Hematopoietic multipotent progenitor cell treated with erythropoietin and hydrocortisone succinate and interleukin-3 and kit ligand, for 4 days (in vitro differentiated cells): Measurements from ENCODE around the gene IL23R.
A peak's percentile ranks its signal among the peaks of the same experiment; 100 is the strongest.

ENCODE experiments used
- DNase-seq: peaks from one replicate; pipeline ENCODE4 v3.0.0-alpha.2; 2015

The IL23R gene

DNA sequence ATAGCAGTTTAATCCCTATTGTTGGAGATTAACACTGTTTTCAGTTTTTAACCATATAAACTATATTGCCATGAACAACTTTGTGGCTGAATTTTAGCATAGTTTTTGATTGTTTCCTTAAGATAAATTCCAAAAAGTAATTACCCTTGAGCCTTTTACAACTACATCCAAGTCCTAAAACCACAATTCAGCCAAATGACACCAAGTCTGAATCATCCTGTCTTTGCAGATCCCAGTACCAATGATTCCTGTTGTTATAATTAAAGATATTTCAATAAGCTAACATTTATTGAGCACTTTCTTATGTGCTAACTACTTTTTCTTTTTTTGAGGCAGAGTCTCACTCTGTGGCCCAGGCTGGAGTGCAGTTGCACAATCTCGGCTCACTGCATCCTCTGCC is 35.6 kb downstream of the IL23R start:
- no peak for DNase-seq

- no peak for DNase-seq
Observed at GRCh38 chr1:67204298-67204980, 38.2 kb downstream of the IL23R start.

DNA sequence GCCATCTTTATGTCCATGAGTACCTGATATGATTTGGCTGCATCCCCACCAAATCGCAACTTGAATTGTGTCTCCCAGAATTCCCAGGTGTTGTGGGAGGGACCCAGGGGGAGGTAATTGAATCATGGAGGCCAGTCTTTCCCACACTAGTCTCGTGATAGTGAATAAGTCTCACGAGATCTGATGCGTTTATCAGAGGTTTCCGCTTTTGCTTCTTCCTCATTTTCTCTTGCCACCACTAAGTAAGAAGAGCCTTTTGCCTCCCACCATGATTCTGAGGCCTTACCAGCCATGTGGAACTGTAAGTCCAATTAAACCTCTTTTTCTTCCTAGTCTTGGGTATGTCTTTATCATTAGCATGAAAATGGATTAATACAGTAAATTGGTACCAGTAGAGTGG is 41.1 kb downstream of the IL23R start:
- DNase-seq: peak; percentile 15

DNA sequence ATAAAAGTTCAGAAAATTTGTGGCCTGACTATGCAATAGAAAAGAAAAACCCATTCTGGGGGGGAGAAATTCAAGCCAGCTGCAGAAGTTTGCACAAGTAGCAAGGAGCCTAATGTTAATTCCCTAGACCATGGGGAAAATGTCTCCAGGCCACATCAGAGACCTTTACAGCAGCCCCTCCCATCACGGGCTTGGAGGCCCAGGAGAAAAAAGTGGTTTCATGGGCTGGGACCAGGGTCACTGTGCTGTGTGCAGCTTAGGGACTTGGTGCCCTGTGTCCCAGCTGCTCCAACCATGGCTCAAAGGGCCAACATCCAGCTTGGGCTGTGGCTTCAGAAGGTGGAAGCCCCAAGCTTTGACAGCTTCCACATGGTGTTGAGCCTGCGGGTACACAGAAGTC is 42.0 kb downstream of the IL23R start:
- no peak for DNase-seq

- DNase-seq: no peak
Observed at GRCh38 chr1:67209521-67209920, 43.3 kb downstream of the IL23R start.

DNA sequence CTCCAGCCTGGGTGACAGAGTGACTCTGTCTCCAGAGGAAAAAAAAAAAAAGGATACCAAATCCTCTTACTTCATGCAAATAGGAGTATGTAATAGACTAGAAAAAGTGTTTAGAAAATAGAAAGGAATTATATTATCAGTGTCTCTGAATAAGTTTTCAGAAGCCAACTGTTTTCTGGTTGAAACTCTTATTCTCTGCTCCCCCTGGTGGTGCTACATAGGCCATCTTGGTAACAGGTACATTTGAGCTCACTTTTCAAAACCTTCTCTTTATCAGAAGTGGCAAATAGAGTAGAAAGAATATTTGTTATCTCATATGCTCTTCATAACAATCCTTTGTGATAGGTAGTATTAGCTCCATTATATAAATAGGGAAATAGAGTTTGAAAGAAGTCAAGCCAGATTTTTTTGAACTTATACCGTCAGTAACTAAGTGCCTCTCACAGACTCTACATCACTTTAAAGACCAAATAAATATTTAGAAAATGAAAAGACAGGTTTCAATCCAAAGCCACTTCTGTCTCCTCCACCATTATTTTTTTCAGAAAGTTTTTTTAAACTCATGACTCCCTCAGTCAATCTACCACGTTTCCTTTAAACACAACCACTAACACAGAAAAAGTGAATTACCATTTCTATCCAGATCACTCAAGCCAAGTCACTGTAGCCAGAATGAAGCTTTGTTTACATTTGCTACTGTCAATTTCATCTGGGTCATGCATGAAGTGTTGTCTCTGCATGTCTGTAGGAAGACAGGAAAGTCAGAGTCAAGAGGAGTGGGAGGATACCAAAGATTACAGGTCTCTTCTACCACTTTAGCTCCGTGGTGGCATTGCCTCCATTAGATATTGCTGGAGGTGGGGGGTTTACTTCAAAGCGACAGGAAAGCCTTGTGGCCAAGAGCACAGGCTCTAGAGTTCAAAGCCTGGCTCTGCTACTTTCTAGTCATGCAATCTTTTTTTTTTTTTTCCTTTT is 45.6 kb downstream of the IL23R start:
- peak; percentile 72 for DNase-seq

GRCh38 chr1:67213164-67213563 is 46.9 kb downstream of the IL23R start:
- DNase-seq: peak; percentile 69

DNA sequence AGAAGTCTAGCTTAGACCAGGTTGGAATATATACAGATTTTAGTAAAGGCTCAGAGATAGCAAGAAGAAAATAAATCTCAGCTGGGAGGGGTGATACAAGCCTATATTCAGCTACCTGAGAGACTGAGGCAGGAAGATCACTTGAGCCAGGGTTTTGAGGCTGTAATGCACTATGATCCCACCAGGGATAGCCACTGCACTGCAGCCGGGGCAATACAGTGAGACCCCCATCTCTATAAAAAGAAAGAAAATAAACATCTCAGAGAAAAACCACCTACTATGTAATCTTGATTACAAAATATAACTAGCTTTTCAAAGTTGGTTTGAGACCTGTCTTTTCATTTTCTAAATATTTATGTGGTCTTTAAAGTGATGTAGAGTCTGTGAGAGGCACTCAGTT is 47.7 kb downstream of the IL23R start:
- DNase-seq: no peak

- peak; percentile 69 for DNase-seq
Observed at GRCh38 chr1:67214420-67215174, 48.3 kb downstream of the IL23R start.

GRCh38 chr1:67216401-67216800 is 50.1 kb downstream of the IL23R start:
- no peak for DNase-seq

DNA sequence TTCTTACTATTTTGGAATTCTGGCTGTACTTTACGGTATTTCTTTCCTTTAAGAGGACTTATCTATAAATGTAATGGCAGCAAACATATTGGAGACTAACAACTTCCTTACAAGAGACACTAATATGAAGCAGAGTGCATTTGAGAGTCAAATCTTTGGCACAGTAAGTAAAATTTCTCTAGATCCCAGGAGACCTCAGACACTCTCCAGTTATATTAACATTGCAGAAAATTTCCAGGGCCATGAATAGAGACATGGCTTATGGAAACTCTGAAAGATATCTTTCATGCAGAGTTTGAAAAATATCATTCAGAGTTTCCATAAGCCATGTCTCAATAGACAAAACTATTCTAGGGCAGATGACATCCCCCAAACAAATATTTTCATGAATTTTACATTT is 51.2 kb downstream of the IL23R start:
- DNase-seq: no peak

GRCh38 chr1:67217938-67218337 is 51.7 kb downstream of the IL23R start:
- no peak for DNase-seq

- DNase-seq: no peak
Observed at GRCh38 chr1:67224856-67225255, 58.6 kb downstream of the IL23R start.

DNA sequence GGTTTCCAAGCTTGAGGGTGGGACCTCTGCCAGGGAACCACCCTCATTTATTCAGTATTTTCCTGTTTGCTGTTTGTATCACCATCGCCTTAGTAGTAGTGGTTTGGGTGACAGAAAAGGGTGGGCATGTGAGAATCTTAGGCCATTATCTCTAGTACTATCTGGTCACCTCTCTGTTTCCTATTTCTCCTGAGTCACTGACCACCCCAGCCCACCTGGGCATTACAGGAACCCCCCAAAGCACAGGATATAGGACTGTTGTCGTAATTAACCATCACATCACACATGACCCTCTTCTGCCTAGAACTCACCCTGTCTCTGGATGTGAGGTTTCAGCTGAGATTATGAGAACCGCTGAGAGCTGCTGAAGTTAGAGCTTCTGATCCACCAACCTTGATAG is 60.4 kb downstream of the IL23R start:
- DNase-seq: no peak

- no peak for DNase-seq
Observed at GRCh38 chr1:67227196-67227595, 60.9 kb downstream of the IL23R start.

GRCh38 chr1:67228791-67229190 is 62.5 kb downstream of the IL23R start:
- no peak for DNase-seq

GRCh38 chr1:67230539-67230938 is 64.3 kb downstream of the IL23R start:
- no peak for DNase-seq

- DNase-seq: no peak
Observed at GRCh38 chr1:67236277-67236676, 70.0 kb downstream of the IL23R start.

GRCh38 chr1:67239738-67240137 is 73.5 kb downstream of the IL23R start:
- no peak for DNase-seq

DNA sequence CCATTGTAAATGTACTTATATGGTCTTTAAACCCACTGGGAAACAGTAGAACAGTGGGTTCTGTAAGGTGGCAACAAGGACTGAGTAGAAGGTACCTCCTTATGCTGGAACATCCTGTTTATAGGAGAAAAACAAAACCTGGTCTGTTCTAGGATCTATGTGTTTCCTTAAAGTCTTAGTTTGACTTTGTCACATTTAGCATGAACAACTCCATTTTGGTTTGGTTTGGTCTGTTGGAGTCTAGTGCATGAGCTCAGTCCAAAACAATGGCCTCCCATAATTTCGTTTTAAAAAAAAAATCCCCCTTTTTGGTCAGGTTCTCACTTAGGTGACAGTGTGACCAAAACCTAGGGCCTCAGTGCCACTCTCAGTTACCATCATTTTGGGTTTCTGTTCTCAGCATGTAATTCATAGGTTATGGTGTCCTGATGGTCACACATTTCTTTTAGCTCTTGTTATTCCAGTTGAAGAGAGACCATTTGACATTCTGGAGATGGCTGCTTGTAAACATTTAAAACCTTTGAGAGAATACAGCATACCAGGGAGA is 75.0 kb downstream of the IL23R start:
- no peak for DNase-seq

- no peak for DNase-seq
Observed at GRCh38 chr1:67242016-67242415, 75.8 kb downstream of the IL23R start.

- DNase-seq: peak; percentile 12
Observed at GRCh38 chr1:67250051-67250653, 83.9 kb downstream of the IL23R start.
